Central memory CD4-positive, alpha-beta T cell (primary cell): Measurements from ENCODE around the gene SENP8.

Source experiments
- DNase-seq: peaks from one replicate; pipeline ENCODE4 v3.0.0; 2022

Gene SENP8

DNA sequence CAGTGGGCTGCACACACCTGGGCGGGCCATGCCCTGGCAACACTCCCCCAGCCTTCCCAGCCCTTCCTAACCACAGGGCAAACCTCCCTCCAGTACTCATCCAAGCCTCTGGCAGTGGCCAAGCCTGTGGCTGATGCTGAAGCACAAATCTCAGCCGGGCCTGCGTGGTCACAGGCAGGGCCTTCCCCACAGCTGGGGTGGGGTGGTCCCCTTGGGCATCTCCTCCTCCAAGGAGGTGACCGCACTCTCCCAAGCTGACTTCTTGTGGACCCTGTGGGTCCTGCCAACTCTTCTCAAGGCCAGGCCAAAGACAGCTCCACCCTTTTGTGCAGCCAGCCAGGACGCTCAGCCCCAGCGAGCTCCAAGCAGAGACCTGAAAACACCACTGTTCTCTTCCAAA lies 58.0 kb downstream of the SENP8 start:
- DNase-seq = no peak

- no peak for DNase-seq
Measured at GRCh38 chr15:72176743-72177142, 58.5 kb downstream of the SENP8 start.

- no peak for DNase-seq
Measured at GRCh38 chr15:72178976-72179585, 60.9 kb downstream of the SENP8 start.

DNA sequence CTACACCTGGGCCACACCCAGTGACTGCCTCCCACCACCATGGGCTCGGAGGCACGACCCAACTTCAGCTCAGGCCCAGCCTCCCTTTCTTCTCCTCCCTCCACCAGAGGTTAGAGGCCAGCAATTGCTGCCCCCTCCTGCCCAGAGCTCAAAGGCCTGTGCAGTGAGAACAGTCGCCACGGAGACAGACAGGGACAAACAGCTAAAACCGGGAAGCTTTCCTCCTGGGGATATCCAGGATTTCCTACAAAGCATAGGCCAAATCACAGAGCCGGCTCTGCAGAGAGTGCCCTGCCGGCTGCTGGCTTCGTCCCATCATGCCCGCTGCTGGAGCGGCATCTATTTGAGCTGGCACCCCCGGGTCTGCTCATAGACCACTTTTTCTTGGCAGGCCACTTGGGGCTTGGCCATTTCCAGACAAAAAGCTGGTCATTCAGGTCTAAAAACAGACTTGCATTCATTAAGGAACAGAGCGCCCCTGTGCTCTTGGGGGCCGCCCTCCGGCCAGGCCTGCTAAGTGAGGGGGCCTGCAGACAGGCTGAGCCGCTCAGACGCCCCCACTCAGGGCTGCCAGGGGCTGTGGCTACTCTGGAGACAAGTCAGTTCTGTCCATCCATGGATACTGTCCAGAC lies 61.9 kb downstream of the SENP8 start:
- DNase-seq = no peak

- DNase-seq = no peak
Measured at GRCh38 chr15:72180761-72181324, 62.6 kb downstream of the SENP8 start.

GRCh38 chr15:72182244-72182643 lies 64.0 kb downstream of the SENP8 start:
- DNase-seq = no peak

DNA sequence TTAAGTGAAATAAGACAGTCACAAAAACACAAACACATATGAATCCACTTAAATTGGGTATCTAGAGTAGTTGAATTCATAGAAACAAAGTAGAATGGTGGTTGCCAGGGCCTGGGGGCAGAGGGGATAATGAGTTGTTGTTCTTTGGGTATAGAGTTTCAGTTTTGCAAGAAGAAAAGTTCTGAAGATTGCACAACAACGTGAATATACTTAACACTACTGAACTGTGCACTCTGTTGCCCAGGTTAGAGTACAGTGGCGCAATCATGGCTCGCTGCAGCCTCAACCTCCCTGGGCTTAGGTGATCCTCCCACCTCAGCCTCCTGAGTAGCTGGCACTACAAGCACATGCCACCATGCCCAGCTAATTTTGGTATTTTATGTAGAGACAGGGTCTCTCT lies 64.5 kb downstream of the SENP8 start:
- DNase-seq = no peak

DNA sequence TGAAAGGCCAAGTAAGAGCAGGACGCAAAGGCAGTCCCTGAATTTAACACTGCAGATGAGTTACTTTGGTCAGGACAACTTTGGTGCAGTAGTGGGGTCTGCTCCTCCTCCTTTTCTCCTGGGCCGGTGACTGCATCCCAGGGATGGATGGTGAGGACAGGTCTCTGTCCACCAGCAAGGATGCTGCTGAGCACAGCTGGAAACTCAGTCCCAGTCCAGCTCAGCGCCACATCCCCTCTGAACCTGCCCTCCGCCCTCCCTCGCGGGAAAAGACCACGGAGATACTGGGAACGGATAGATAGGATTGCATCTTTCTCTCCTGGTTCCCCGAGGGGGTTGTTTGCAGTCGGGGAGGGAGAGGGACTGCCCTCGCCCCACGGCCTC lies 65.6 kb downstream of the SENP8 start:
- no peak for DNase-seq

GRCh38 chr15:72184165-72184811 lies 66.1 kb downstream of the SENP8 start:
- DNase-seq = no peak

DNA sequence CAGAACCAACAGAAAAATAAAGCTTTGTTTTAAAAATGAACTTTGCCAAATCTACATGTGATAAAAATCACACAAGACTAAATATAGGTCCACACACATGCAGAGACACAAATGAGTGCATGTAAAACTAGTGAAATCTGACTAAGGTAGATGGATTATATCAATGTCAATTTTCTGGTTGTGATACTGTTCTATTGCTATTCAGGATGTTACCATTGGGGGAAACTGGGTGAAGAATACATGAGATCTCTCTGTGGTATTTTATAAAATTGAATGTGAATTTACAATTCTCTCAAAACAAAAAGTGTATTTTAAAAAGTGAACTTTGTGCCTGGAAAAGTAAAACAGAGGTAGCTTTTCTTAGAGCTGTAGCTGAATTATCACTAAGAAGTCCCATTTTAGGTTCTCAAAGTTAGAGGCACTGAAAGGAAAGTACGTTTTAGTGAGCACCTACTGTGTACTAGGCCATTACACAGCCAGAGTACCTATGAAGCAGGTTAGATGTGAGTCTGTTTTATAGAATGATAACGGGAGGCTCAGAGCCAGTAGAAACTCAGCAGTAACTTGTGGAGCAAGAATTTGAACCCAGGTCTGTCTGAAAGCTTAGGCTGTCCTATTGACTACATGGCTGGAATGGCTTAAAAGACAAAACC lies 71.2 kb downstream of the SENP8 start:
- no peak for DNase-seq

- no peak for DNase-seq
Measured at GRCh38 chr15:72192416-72192815, 74.2 kb downstream of the SENP8 start.
